ENCODE data around the gene TMEM202. TPM values are rescaled to one million over a fixed set of nuclear protein-coding genes. Genes with fewer than 3 reads are reported as not detected.

Gene TMEM202
- total and polyA plus RNA-seq, 2 donors from 2014 or later = not detected

DNA sequence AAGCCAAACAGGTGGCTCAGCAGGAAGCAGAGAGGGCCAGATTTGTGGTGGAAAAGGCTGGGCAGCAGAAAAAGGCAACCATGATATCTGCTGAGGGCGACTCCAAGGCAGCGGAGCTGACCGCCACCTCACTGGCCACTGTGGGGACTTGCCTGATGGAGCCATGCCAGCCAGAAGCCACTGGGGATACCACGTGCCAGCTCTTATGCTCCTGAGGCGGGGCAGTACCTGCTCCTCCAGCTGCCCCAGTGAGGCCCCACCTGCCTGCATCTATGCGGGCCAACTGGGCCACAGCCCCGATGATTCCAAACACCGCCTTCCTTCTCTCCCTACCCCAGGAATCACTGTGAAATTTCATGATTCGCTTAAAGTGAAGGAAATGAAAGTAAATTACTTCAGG is 53.1 kb downstream of the TMEM202 start:
- FAIRE-seq (no peak), DNase-seq (no peak)
- H3K27ac ChIP-seq (ENCODE audit: low read depth in 2 of 2, low read length in 2 of 2) = no peak overlapping the region
- no peaks in the 10 kb centered on the region for H3K27me3 ChIP-seq (ENCODE audit: control insufficient read depth, insufficient read depth, low read length)
- TF ChIP-seq, protein P1, sequence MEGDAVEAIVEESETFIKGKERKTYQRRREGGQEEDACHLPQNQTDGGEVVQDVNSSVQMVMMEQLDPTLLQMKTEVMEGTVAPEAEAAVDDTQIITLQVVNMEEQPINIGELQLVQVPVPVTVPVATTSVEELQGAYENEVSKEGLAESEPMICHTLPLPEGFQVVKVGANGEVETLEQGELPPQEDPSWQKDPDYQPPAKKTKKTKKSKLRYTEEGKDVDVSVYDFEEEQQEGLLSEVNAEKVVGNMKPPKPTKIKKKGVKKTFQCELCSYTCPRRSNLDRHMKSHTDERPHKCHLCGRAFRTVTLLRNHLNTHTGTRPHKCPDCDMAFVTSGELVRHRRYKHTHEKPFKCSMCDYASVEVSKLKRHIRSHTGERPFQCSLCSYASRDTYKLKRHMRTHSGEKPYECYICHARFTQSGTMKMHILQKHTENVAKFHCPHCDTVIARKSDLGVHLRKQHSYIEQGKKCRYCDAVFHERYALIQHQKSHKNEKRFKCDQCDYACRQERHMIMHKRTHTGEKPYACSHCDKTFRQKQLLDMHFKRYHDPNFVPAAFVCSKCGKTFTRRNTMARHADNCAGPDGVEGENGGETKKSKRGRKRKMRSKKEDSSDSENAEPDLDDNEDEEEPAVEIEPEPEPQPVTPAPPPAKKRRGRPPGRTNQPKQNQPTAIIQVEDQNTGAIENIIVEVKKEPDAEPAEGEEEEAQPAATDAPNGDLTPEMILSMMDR (IDR thresholded peaks at IDR 0.05; ENCODE audit: borderline replicate concordance, extremely low read depth, insufficient read depth) = no peak
- intact Hi-C loops (cut with DNase I) = no loop called here
- H3K9ac ChIP-seq (ENCODE audit: low read length in 3 of 3) = no peak overlapping the region
- no peak overlapping the region for H3K4me3 ChIP-seq (ENCODE audit: low read length in 3 of 3)
- no peaks in the 10 kb centered on the region for H3K36me3 ChIP-seq (ENCODE audit: control insufficient read depth in 2 of 3, insufficient read depth in 3 of 3, low read length in 3 of 3)
- H3K4me1 ChIP-seq (ENCODE audit: control insufficient read depth in 2 of 3, insufficient read depth in 2 of 3, low read depth in 1 of 3, low read length in 3 of 3) = no peaks in the 10 kb centered on the region
- H3K9me3 ChIP-seq (ENCODE audit: control insufficient read depth in 2 of 3, insufficient read depth in 1 of 3, low read length in 3 of 3) = no peaks in the 10 kb centered on the region

DNA sequence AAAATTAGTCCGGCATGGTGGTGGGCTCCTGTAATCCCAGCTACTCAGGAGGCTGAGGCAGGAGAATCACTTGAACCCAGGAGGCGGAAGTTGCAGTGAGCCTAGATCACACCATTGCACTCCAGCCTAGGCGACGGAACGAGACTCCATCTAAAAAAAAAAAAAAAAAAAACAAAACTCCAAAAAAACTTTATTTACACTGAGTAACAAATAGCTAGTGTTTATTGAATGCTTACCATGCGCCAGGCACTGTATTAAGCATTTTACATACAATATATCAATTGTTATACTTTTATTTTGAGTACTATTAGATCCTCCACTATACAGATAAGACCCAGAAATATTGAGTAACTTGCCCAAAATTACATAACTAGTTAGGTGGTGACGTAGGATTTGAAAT is 58.6 kb downstream of the TMEM202 start:
- H3K9me3 ChIP-seq (ENCODE audit: control insufficient read depth in 2 of 3, insufficient read depth in 1 of 3, low read length in 3 of 3) = no peaks in the 10 kb centered on the region
- no peaks in the 10 kb centered on the region for H3K27me3 ChIP-seq (ENCODE audit: control insufficient read depth, insufficient read depth, low read length)
- FAIRE-seq = no peak
- no peaks in the 10 kb centered on the region for H3K4me1 ChIP-seq (ENCODE audit: control insufficient read depth in 2 of 3, insufficient read depth in 2 of 3, low read depth in 1 of 3, low read length in 3 of 3)
- H3K27ac ChIP-seq (ENCODE audit: low read depth in 2 of 2, low read length in 2 of 2) = no peak overlapping the region
- TF ChIP-seq, protein P1 (IDR thresholded peaks at IDR 0.05; ENCODE audit: borderline replicate concordance, extremely low read depth, insufficient read depth) = no peak
- no peak overlapping the region for H3K4me3 ChIP-seq (ENCODE audit: low read length in 3 of 3)
- no peaks in the 10 kb centered on the region for H3K36me3 ChIP-seq (ENCODE audit: control insufficient read depth in 2 of 3, insufficient read depth in 3 of 3, low read length in 3 of 3)
- no peak for DNase-seq
- intact Hi-C loops (cut with DNase I) = no loop called here
- H3K9ac ChIP-seq (ENCODE audit: low read length in 3 of 3) = no peak overlapping the region

Other genes with a start within 250 kb of the TMEM202 start
- 5.4 TPM for gene GRAMD2A, start 200.5 kb upstream of the TMEM202 start, total RNA-seq
- 2.7 TPM for gene GRAMD2A, start 200.5 kb upstream of the TMEM202 start, polyA plus RNA-seq (ENCODE audit: insufficient read depth, low read depth, low replicate concordance)
- gene PKM, start 167.1 kb upstream of the TMEM202 start, total RNA-seq = 1,124 TPM
- 799 TPM for gene PKM, start 167.1 kb upstream of the TMEM202 start, polyA plus RNA-seq (ENCODE audit: insufficient read depth, low read depth, low replicate concordance)
- 69.7 TPM for gene PARP6, start 125.8 kb upstream of the TMEM202 start, total RNA-seq
- 50.4 TPM for gene PARP6, start 125.8 kb upstream of the TMEM202 start, polyA plus RNA-seq (ENCODE audit: insufficient read depth, low read depth, low replicate concordance)
- gene CELF6, start 78.1 kb upstream of the TMEM202 start, total RNA-seq = 3.5 TPM
- gene CELF6, start 78.1 kb upstream of the TMEM202 start, polyA plus RNA-seq (ENCODE audit: insufficient read depth, low read depth, low replicate concordance) = 3.8 TPM
- 138 TPM for gene HEXA, start 22.3 kb upstream of the TMEM202 start, total RNA-seq
- 199 TPM for gene HEXA, start 22.3 kb upstream of the TMEM202 start, polyA plus RNA-seq (ENCODE audit: insufficient read depth, low read depth, low replicate concordance)
- gene ARIH1, start 76.0 kb downstream of the TMEM202 start, total RNA-seq = 139 TPM
- gene ARIH1, start 76.0 kb downstream of the TMEM202 start, polyA plus RNA-seq (ENCODE audit: insufficient read depth, low read depth, low replicate concordance) = 27.4 TPM

All from kidney (tissue), 14 donors.